ENCODE results near the gene PIGW.
"Not testable (repeated sequence)": the region's sequence is repeated elsewhere in the genome, so short reads cannot be mapped to it uniquely, and the experiment has no call there.

PIGW gene

GRCh38 chr17:36534840-36535668, at the start of gene PIGW, which contains the start of gene MYO19:
TSS of gene PIGW (plus strand) at chr17:36534987. CDS start at chr17:36537102, 2,115 bp downstream.
TSS of gene MYO19 (minus strand) at chr17:36534868. CDS start at chr17:36532538, 2,330 bp downstream.
- DNase-seq (ENCODE audit: low read depth) = peak; percentile 42

- DNase-seq (ENCODE audit: low read depth) = no peak
Measured at GRCh38 chr17:36485027-36485426, 49.8 kb upstream of the PIGW start.

GRCh38 chr17:36485805-36486203, 49.0 kb upstream of the PIGW start:
- no peak for DNase-seq (ENCODE audit: low read depth)

- DNase-seq (ENCODE audit: low read depth) = peak; percentile 79
Measured at GRCh38 chr17:36486204-36487194, 48.3 kb upstream of the PIGW start, which contains the start of gene ZNHIT3. TSS of gene ZNHIT3 (plus strand) at chr17:36486681. CDS start at chr17:36486700, 19 bp downstream.

GRCh38 chr17:36493956-36494355, 40.8 kb upstream of the PIGW start:
- no peak for DNase-seq (ENCODE audit: low read depth)

- no peak for DNase-seq (ENCODE audit: low read depth)
Measured at GRCh38 chr17:36494674-36495073, 40.1 kb upstream of the PIGW start.

GRCh38 chr17:36495076-36495578, 39.7 kb upstream of the PIGW start:
- DNase-seq (ENCODE audit: low read depth) = no peak

GRCh38 chr17:36496018-36496789, 38.6 kb upstream of the PIGW start:
- DNase-seq (ENCODE audit: low read depth) = no peak

GRCh38 chr17:36498155-36498554, 36.6 kb upstream of the PIGW start:
- no peak for DNase-seq (ENCODE audit: low read depth)

GRCh38 chr17:36498560-36499300, 36.1 kb upstream of the PIGW start:
- DNase-seq (ENCODE audit: low read depth) = no peak

GRCh38 chr17:36500745-36501225, 34.0 kb upstream of the PIGW start:
- no peak for DNase-seq (ENCODE audit: low read depth)

- no peak for DNase-seq (ENCODE audit: low read depth)
Measured at GRCh38 chr17:36501351-36501750, 33.4 kb upstream of the PIGW start.

- no peak for DNase-seq (ENCODE audit: low read depth)
Measured at GRCh38 chr17:36501963-36502362, 32.8 kb upstream of the PIGW start.

- no peak for DNase-seq (ENCODE audit: low read depth)
Measured at GRCh38 chr17:36503456-36504155, 31.2 kb upstream of the PIGW start.

- no peak for DNase-seq (ENCODE audit: low read depth)
Measured at GRCh38 chr17:36504156-36504545, 30.6 kb upstream of the PIGW start.

- DNase-seq (ENCODE audit: low read depth) = no peak
Measured at GRCh38 chr17:36505171-36505570, 29.6 kb upstream of the PIGW start.

- DNase-seq (ENCODE audit: low read depth) = no peak
Measured at GRCh38 chr17:36506249-36506826, 28.4 kb upstream of the PIGW start.

- DNase-seq (ENCODE audit: low read depth) = no peak
Measured at GRCh38 chr17:36506831-36507230, 28.0 kb upstream of the PIGW start.

GRCh38 chr17:36507266-36507665, 27.5 kb upstream of the PIGW start:
- DNase-seq (ENCODE audit: low read depth) = no peak

GRCh38 chr17:36508439-36508838, 26.3 kb upstream of the PIGW start:
- not testable (repeated sequence) for DNase-seq (ENCODE audit: low read depth)
